Fibroblast of lung (primary cell): ENCODE measurements around the gene PWWP2B.

ENCODE experiments used
- EZH2 ChIP-seq: IDR thresholded peaks from 2 replicates; pipeline ENCODE4 v1.5.1; 2012; ENCODE audit warnings: low read length, control low read depth, mild to moderate bottlenecking; ENCODE audit errors: missing control alignments
- TF ChIP-seq, protein P1 (sequence below), 2 donors: IDR thresholded peaks in 1 of 2; conservative IDR thresholded peaks in 1 of 2; 1 replicate in 1 of 2; 2 replicates in 1 of 2; pipeline ENCODE4 v1.5.1; 2011 to 2012; ENCODE audit warnings: low read length in 2 of 2, control low read depth in 1 of 2, inconsistent platforms in 1 of 2, low read depth in 1 of 2, mild to moderate bottlenecking in 1 of 2

DNA sequence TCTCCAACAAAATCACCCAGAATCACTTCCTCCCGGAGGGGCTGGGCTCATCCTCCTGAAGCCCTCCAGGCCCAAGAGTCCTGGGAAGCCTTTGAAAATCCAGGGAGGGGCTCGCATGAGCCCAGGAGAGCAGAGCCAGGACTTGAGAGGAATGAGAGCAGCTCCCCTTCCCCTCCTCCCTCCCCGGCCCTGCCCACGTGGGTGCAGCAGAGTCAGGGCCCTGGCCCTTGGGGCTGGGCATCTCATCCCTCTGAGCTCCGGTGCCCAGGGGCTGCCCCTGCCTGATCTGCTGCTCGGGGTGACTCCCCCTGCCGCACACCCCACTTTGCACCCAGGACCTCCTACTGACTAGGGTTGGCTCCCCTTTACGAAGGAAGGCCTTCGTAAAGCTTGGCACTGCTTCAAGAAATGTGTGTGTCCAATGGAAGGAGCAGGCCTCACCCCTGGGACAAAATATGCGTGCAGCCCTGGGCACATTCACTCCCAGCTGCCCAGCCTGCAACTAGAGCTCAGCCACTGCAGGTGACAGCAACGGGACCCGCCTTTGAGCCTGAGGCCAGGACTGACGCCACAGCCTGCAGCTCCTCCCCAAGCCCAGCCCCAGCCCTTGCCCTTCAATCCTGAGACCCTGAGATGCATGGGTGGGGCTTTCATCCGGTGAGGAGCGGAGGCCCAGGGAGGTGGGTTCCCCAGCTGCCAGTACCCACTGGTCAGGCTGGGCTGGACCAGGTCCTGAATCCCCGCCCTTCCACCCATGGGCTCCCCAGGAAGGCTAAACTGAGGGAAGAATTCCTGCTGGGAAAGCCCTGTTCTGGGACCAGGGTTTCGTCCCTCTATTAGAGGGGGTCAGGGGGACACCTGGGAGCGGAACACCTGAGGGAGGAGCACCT is 21.8 kb downstream of the PWWP2B start:
- TF ChIP-seq, protein P1, sequence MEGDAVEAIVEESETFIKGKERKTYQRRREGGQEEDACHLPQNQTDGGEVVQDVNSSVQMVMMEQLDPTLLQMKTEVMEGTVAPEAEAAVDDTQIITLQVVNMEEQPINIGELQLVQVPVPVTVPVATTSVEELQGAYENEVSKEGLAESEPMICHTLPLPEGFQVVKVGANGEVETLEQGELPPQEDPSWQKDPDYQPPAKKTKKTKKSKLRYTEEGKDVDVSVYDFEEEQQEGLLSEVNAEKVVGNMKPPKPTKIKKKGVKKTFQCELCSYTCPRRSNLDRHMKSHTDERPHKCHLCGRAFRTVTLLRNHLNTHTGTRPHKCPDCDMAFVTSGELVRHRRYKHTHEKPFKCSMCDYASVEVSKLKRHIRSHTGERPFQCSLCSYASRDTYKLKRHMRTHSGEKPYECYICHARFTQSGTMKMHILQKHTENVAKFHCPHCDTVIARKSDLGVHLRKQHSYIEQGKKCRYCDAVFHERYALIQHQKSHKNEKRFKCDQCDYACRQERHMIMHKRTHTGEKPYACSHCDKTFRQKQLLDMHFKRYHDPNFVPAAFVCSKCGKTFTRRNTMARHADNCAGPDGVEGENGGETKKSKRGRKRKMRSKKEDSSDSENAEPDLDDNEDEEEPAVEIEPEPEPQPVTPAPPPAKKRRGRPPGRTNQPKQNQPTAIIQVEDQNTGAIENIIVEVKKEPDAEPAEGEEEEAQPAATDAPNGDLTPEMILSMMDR (conservative IDR thresholded peaks at IDR 0.05 in 1 of 2, IDR thresholded peaks at IDR 0.05 in 1 of 2; ENCODE audit: low read depth in 1 of 2, low read length in 2 of 2): no peak
- no peak for TF ChIP-seq EZH2
